HepG2 (cell line): ENCODE measurements around the gene KLHL17.

Experiments
- BHLHE40 ChIP-seq: IDR thresholded peaks from 2 replicates; pipeline ENCODE4 v1.6.1; 2011; ENCODE audit warnings: low read length, improper control_type of control experiment
- EP300 ChIP-seq, 3 experiments: sonication (generic) in 1 of 3; formaldehyde crosslinking in 1 of 3; IDR thresholded peaks; 2 replicates each; pipeline versions ENCODE4 v1.5.1 to v1.6.1; 2011 to 2020; ENCODE audit warnings: low read depth in 2 of 3, low read length in 2 of 3, borderline replicate concordance in 1 of 3, improper control_type of control experiment in 1 of 3, mild to moderate bottlenecking in 1 of 3, missing genetic modification reagents in 1 of 3, moderate library complexity in 1 of 3
- GABPA ChIP-seq, 2 experiments: IDR thresholded peaks; 2 replicates each; pipeline ENCODE4 v1.6.1; 2011 to 2016; ENCODE audit warnings: low read depth in 2 of 2, low read length in 1 of 2, missing biosample characterization in 1 of 2, missing genetic modification characterization in 1 of 2
- HMGA1 ChIP-seq: sonication (generic); formaldehyde crosslinking; conservative IDR thresholded peaks from 2 replicates; pipeline ENCODE4 v1.4.0; 2020; ENCODE audit warnings: missing genetic modification reagents
- SMC3 ChIP-seq: IDR thresholded peaks from 2 replicates; pipeline ENCODE4 v1.6.1; 2011; ENCODE audit warnings: low read length, improper control_type of control experiment
- ZEB1 ChIP-seq: IDR thresholded peaks from 2 replicates; pipeline ENCODE4 v1.6.1; 2012; ENCODE audit warnings: mild to moderate bottlenecking, low read depth, inconsistent platforms; ENCODE audit not compliant: insufficient replicate concordance
- ZFYVE20 ChIP-seq: sonication (generic); formaldehyde crosslinking; IDR thresholded peaks from 2 replicates; pipeline ENCODE4 v1.8.0; 2023; ENCODE audit warnings: low read depth, mild to moderate bottlenecking, moderate library complexity, missing genetic modification reagents, borderline replicate concordance
- TF ChIP-seq, protein P1 (sequence below): sonication (generic); formaldehyde crosslinking; IDR thresholded peaks from 2 replicates; pipeline ENCODE4 v1.5.0; 2020; ENCODE audit warnings: mild to moderate bottlenecking, missing genetic modification reagents, moderate library complexity
- TF ChIP-seq, protein P2 (sequence below): IDR thresholded peaks from 2 replicates; pipeline ENCODE4 v1.4.0; 2020; ENCODE audit warnings: mild to moderate bottlenecking, missing genetic modification reagents
- TF ChIP-seq, protein P3 (sequence below): sonication (generic); formaldehyde crosslinking; conservative IDR thresholded peaks from 2 replicates; pipeline ENCODE4 v1.8.1; 2023; ENCODE audit warnings: missing genetic modification reagents
- TF ChIP-seq, protein P4 (sequence below), 2 experiments: sonication (generic) in 1 of 2; formaldehyde crosslinking in 1 of 2; IDR thresholded peaks; 2 replicates each; pipeline versions ENCODE4 v1.4.0 to v1.6.1; 2016 to 2020; ENCODE audit warnings: borderline replicate concordance in 1 of 2, low read depth in 1 of 2, mild to moderate bottlenecking in 1 of 2, missing genetic modification reagents in 1 of 2
- TF ChIP-seq, protein P5 (sequence below): sonication (generic); formaldehyde crosslinking; IDR thresholded peaks from 2 replicates; pipeline ENCODE4 v1.8.0; 2022; ENCODE audit warnings: mild to moderate bottlenecking, missing genetic modification reagents, moderate library complexity

DNA sequence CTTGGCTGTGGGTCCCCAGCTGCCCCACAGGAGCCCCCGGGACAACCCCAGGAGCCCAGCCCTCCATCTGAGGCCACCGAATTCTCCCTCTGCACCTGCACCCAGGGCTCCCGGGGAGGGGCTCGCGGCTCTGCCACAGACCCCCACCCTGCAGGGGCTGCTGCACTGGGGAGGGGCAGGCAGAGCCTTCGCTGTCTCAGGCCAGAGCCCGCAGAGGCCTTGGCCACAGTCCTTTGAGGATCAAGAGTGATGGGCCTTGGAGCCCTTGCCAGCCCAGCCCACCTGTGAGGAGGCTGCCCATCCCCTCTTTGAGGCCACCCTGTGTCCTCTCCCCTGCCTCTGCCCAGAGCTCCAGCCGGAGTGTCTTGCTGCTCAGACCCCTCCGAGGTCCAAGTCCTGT lies 15.0 kb downstream of the KLHL17 start:
- TF ChIP-seq ZEB1 (no peak), EP300 (IDR thresholded peaks at IDR 0.05; ENCODE audit: low read depth in 2 of 2, low read length in 2 of 2) (no peak), EP300 (CRISPR knock-in tag; IDR thresholded peaks at IDR 0.05; ENCODE audit: borderline replicate concordance) (no peak), SMC3 (no peak), HMGA1 (CRISPR knock-in tag) (no peak), ZFYVE20 (CRISPR knock-in tag) (no peak), BHLHE40 (no peak), GABPA (IDR thresholded peaks at IDR 0.05; ENCODE audit: low read depth, low read length) (no peak), GABPA (CRISPR knock-in tag; IDR thresholded peaks at IDR 0.05; ENCODE audit: low read depth) (no peak)
- TF ChIP-seq, protein P1, sequence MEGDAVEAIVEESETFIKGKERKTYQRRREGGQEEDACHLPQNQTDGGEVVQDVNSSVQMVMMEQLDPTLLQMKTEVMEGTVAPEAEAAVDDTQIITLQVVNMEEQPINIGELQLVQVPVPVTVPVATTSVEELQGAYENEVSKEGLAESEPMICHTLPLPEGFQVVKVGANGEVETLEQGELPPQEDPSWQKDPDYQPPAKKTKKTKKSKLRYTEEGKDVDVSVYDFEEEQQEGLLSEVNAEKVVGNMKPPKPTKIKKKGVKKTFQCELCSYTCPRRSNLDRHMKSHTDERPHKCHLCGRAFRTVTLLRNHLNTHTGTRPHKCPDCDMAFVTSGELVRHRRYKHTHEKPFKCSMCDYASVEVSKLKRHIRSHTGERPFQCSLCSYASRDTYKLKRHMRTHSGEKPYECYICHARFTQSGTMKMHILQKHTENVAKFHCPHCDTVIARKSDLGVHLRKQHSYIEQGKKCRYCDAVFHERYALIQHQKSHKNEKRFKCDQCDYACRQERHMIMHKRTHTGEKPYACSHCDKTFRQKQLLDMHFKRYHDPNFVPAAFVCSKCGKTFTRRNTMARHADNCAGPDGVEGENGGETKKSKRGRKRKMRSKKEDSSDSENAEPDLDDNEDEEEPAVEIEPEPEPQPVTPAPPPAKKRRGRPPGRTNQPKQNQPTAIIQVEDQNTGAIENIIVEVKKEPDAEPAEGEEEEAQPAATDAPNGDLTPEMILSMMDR (CRISPR knock-in tag), result no peak
- TF ChIP-seq, protein P2, sequence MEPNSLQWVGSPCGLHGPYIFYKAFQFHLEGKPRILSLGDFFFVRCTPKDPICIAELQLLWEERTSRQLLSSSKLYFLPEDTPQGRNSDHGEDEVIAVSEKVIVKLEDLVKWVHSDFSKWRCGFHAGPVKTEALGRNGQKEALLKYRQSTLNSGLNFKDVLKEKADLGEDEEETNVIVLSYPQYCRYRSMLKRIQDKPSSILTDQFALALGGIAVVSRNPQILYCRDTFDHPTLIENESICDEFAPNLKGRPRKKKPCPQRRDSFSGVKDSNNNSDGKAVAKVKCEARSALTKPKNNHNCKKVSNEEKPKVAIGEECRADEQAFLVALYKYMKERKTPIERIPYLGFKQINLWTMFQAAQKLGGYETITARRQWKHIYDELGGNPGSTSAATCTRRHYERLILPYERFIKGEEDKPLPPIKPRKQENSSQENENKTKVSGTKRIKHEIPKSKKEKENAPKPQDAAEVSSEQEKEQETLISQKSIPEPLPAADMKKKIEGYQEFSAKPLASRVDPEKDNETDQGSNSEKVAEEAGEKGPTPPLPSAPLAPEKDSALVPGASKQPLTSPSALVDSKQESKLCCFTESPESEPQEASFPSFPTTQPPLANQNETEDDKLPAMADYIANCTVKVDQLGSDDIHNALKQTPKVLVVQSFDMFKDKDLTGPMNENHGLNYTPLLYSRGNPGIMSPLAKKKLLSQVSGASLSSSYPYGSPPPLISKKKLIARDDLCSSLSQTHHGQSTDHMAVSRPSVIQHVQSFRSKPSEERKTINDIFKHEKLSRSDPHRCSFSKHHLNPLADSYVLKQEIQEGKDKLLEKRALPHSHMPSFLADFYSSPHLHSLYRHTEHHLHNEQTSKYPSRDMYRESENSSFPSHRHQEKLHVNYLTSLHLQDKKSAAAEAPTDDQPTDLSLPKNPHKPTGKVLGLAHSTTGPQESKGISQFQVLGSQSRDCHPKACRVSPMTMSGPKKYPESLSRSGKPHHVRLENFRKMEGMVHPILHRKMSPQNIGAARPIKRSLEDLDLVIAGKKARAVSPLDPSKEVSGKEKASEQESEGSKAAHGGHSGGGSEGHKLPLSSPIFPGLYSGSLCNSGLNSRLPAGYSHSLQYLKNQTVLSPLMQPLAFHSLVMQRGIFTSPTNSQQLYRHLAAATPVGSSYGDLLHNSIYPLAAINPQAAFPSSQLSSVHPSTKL, result no peak
- TF ChIP-seq, protein P3, sequence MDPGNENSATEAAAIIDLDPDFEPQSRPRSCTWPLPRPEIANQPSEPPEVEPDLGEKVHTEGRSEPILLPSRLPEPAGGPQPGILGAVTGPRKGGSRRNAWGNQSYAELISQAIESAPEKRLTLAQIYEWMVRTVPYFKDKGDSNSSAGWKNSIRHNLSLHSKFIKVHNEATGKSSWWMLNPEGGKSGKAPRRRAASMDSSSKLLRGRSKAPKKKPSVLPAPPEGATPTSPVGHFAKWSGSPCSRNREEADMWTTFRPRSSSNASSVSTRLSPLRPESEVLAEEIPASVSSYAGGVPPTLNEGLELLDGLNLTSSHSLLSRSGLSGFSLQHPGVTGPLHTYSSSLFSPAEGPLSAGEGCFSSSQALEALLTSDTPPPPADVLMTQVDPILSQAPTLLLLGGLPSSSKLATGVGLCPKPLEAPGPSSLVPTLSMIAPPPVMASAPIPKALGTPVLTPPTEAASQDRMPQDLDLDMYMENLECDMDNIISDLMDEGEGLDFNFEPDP, result no peak
- TF ChIP-seq, protein P4, sequence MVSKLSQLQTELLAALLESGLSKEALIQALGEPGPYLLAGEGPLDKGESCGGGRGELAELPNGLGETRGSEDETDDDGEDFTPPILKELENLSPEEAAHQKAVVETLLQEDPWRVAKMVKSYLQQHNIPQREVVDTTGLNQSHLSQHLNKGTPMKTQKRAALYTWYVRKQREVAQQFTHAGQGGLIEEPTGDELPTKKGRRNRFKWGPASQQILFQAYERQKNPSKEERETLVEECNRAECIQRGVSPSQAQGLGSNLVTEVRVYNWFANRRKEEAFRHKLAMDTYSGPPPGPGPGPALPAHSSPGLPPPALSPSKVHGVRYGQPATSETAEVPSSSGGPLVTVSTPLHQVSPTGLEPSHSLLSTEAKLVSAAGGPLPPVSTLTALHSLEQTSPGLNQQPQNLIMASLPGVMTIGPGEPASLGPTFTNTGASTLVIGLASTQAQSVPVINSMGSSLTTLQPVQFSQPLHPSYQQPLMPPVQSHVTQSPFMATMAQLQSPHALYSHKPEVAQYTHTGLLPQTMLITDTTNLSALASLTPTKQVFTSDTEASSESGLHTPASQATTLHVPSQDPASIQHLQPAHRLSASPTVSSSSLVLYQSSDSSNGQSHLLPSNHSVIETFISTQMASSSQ (IDR thresholded peaks at IDR 0.05; ENCODE audit: low read depth), result no peak
- TF ChIP-seq, protein P4 (CRISPR knock-in tag; IDR thresholded peaks at IDR 0.05; ENCODE audit: borderline replicate concordance), result no peak
- TF ChIP-seq, protein P5, sequence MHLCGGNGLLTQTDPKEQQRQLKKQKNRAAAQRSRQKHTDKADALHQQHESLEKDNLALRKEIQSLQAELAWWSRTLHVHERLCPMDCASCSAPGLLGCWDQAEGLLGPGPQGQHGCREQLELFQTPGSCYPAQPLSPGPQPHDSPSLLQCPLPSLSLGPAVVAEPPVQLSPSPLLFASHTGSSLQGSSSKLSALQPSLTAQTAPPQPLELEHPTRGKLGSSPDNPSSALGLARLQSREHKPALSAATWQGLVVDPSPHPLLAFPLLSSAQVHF (CRISPR knock-in tag), result no peak
